ENCODE measurements around the gene TRIM27.
"Not testable (repeated sequence)": the region's sequence is repeated elsewhere in the genome, so short reads cannot be mapped to it uniquely, and the experiment has no call there.

Gene TRIM27

DNA sequence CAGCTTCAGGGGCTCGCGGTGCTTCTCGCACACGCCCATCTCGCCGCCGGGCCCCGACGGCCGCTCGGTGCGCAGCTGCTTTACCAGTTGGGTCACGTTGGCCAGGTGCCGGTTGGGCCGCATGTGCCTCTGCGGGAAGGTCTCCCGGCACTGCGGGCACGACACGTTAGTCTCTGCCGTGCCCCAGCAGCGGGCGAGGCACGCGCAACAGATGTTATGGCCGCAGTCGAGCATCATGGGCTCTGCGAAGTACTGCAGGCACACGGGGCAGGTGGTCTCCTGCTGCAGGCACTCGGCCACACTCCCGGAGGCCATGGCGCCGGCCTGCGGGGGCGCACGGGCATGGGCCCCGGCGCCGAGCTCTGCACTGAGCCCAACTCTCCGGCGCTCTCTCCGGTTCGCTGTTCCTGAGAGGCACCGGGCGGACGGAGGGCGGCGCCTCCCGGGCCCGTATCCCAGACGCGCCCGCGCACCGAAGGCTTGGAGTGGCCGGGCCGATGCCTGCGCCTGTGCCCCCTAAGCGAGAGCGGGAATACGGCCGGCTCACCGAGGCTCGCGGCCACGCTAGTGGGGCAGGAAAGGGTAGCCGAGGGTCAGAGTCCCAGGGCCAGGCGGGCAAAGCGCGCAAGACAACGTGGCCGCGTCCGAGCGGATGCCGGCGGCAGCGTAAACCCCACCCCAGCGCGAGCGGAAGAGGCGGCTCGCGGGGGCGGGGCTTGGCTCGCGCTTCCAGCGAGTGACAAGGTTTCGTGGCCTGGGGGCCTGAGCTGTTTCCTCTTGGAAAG lies at the start of gene TRIM27:
Gene TRIM27 (minus strand): TSS at position 668 of the 785 bp plus-strand sequence. CDS start 353 bp downstream, at position 315.
- peak; percentile 70 for DNase-seq

DNA sequence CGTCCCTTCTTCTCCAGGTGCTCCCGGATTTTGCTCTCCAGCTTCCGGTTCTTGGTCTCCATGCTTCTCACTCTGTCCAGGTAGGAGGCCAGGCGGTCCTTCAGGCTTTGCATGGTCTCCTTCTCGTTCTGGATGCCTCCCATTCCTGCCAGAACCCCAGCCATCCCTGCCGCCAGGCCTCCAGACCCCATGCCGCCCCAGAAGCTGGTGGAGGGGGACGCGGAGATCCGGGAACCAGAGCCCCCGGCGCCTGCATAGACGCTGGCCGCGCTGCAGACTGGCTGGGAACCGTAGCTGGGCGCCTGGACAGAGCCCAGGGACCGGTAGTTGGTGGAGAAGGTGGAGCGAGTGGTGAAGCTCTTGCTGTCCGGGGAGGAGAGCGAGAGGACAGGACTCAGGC lies 46.3 kb upstream of the TRIM27 start:
- not testable (repeated sequence) for DNase-seq

DNA sequence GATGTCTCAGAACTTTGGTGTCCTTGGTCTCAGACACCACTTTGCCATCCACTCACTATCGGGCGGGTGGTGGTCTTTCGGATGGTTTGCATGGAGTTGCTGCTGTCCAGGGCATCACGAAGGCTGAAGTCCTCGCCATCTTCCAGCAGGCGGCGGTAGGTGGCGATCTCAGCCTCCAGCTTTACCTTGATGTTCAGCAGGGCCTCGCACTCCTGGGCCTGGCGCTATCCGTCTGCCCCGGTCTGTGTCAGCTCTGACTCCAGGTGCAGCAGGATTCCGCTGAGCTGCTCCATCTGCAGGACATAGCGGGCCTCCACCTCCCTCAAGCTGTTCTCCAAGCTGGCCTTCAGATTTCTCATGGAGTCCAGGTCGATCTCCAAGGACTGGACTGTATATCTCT lies 45.3 kb upstream of the TRIM27 start:
- no peak for DNase-seq

GRCh38 chr6:28968476-28968875 lies 44.7 kb upstream of the TRIM27 start:
- no peak for DNase-seq

DNA sequence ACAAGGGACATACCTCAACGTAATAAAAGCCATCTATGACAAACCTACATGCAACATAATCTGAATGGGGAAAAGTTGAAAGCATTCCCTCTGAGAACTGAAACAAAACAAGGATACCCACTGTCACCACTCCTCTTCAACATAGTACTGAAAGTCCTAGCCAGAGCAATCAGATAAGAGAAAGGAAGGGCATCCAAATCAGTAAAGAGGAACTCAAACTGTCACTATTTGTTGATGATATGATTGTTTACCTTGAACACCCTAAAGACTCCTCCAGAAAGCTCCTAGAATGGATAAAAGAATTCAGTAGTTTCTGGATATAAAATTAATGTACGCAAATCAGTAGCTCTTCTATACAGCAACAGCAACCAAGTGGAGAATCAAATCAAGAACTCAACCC lies 41.9 kb upstream of the TRIM27 start:
- DNase-seq: no peak

DNA sequence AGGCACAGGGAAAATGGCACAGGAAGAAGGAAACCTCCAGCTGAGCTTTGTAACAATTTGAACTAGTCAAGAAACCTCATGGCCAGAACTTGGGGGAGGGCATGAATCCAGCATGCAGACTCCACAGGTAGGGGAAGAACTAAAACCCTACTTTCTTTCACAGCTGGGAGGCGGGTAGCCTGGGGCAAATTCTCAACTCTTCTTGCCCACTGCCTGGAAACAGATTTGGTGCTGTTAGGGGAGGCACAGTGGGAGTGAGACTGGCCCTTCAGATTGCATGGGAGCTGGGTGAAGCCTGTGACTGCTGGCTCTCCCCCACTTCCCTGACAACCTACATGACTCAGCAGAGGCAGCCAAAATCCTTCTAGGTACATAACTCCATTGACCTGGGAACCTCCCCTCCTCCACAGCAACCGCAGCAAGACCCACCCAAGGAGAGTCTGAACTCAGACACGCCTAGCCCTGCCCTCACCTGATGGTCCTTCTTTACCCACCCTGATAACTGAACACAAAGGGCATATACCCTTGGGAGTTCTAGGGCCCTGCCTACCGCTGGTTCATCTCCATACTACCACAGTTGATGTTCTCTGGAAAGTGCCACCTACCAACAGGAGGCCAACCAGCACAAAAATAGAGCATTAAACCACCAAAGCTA lies 37.2 kb upstream of the TRIM27 start:
- no peak for DNase-seq

DNA sequence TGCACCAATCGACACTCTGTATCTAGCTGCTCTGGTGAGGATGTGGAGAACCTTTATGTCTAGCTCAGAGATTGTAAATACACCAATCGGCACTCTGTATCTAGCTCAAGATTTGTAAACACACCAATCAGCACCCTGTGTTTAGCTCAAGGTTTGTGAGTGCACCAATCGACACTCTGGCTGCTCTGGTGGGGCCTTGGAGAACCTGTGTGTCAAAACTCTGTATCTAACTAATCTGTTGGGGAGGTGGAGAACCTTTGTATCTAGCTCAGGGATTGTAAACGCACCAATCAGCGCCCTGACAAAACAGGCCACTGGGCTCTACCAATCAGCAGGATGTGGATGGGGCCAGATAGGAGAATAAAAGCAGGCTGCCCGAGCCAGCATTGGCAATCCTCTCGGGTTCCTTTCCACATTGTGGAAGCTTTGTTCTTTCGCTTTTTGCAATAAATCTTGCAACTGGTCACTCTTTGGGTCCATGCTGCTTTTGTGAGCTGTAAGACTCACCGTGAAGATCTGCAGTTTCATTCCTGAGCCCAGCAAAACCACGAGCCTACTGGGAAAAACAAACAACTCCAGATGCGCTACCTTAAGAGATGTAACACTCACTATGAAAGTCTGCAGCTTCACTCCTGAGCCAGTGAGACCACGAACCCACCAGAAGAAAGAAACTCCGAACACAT lies 34.9 kb upstream of the TRIM27 start:
- DNase-seq: not testable (repeated sequence)

GRCh38 chr6:28957795-28958314 lies 34.1 kb upstream of the TRIM27 start:
- DNase-seq: not testable (repeated sequence)

- DNase-seq: no peak
Observed at GRCh38 chr6:28956331-28956730, 32.5 kb upstream of the TRIM27 start.

DNA sequence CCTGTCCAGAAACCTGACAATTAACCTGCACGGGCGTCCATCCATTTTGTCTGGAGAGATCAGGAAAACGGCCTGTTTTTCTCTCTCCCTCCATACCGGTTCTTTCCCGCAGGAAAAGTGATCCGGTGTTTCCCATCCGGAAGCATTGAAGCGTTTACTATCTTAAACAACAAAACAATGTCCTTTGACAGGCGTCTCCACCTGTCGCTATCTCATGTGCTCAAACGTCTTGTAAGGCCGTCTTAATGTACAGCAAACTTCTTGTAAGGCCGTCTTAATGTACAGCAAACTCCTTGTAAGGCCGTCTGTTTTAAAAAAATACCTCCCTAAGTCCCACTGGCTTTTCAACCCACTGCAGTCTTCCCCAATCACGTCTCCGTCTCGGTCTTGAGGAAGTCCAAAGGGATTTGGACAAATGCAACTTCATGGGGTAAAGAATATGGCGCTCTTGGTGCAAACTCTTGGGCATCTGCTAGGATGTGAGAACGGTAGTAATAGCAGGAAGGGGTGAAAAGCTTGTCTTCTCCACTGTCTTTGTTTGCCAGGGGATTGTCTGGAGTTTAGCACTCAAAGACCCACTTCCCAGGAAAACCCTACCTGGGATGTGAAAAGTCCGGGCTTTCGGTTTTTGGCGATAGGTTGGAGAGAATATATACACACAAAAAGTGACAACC lies 29.9 kb upstream of the TRIM27 start:
- DNase-seq: no peak

- peak; percentile 23 for DNase-seq
Observed at GRCh38 chr6:28953039-28953584, 29.3 kb upstream of the TRIM27 start.

DNA sequence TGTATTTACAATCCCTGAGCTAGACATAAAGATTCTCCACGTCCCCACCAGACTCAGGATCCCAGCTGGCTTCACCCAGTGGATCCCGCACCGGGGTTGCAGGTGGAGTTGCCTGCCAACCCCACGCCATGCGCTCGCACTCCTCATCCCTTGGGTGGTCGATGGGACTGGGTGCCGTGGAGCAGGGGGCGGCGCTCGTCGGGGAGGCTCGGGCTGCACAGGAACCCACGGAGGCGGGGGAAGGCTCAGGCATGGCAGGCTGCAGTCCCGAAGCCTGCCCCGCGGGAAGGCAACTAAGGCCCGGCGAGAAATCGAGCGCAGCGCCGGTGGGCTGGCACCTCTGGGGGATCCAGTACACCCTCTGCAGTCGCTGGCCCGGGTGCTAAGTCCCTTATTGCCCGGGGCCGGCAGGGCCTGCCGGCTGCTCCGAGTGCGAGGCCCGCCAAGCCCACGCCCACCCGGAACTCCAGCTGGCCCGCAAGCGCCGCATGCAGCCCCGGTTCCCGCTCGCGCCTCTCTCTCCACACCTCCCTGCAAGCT lies 25.9 kb upstream of the TRIM27 start:
- DNase-seq: not testable (repeated sequence)

DNA sequence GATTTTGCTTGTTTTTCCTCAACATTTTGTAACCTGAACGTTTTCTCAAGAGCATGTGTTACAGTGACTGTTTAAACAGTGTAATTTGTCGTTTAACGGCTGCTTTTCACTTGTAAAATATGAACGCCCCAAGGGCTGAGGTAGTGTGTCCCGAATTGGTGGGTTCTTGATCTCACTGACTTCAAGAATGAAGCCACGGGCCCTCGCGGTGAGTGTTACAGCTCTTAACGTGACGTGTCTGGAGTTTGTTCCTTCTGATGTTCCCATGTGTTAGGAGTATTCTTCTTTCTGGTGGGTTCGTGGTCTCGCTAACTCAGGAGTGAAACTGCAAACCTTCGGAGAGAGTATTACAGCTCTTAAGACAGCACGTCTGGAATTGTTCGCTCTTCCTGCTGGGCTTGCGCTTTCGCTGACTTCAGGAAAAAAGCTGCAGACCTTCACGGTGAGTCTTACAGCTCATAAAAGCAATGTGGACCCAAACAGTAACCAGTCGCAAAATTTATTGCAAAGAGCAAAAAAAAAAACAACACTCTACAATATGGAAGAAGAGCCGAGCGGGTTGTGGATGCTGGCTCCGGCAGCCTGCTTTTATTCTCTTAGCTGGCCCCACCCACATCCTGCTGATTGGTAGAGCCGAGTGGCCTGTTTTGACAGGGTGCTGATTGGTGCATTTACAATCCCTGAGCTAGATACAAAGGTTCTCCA lies 25.1 kb upstream of the TRIM27 start:
- DNase-seq: no peak

GRCh38 chr6:28947831-28948270 lies 24.1 kb upstream of the TRIM27 start:
- DNase-seq: no peak

DNA sequence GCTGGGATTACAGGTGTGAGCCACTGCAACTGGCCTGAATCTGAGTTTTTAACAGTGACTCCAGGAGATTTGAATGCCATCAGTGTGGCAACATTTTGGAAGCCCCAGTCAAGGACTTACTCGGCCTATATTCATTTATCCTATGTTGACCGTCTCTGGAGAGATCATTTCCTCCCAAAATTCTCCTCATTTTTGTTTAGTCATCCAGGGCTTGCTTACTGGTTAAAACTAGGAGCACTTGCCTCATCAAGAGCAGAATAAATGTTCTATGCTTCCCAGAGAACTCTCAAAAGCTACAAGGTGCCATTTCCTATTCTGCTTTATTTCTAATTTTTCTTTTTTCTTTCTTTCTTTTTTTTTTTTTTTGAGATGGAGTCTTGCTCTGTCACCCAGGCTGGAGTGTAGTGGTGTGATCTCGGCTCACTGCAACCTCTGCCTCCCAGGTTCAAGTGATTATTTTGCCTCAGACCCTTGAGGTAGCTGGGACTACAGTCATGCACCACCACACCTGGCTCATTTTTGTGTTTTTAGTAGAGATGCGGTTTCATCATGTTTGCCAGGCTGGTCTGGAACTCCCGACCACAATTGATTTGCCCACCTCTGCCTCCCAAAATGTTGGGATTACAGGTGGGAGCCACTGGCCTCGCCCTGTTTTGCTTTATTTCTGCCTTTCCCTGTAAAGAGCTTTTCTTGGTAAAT lies 23.4 kb upstream of the TRIM27 start:
- no peak for DNase-seq

- DNase-seq: no peak
Observed at GRCh38 chr6:28945349-28945748, 21.6 kb upstream of the TRIM27 start.

- DNase-seq: peak; percentile 50
Observed at GRCh38 chr6:28944412-28944865, 20.7 kb upstream of the TRIM27 start.

DNA sequence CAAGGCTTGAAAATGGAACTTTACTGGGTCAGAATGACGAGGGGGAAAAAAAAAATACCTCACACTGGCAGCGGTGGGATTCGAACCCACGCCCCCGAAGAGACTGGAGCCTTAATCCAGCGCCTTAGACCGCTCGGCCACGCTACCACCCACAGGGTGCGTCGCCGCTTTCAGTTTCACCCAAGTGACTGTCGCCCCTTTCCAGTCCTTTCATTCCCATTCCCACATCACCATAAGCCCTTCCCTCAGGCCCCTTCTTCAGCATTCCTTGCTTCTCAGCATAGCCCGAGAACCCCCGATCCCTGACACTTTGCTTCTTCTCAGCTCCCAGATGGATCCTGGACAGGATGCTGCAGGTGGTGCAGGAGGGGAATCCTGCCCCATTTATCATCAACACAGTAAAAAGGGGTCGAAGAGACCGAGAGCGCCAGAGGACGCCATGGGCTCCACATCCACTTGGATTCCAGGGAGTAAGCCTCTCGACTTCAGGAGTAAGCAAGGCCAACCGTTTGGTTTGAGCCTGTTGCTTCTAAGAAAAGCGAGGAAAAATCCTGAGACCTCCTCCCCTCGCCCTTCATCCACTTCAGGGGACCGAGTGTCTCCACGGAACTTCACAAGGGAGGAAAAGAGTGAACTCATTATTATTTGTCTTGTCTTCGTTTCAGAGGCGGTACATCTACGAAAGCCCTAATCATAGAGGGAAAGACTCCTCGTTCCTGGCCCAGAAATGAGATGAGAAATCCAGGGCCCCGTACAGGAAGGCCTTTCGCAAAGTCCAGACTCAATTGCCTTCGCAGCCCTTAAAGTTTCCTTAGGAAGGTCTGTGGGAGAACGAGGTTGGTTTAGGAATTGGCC lies 20.0 kb upstream of the TRIM27 start:
- DNase-seq: peak; percentile 40

GRCh38 chr6:28943223-28943556 lies 19.4 kb upstream of the TRIM27 start:
- no peak for DNase-seq

Measured in GF-D8 (cell line).